HG02870 (cell line): ENCODE data around the gene NOX5.

Source experiments
- ATAC-seq: cut with Tn5 transposase; IDR thresholded peaks from one replicate; pipeline ENCODE4 v1.9.1; 2021; ENCODE audit warnings: mild to moderate bottlenecking, moderate library complexity; ENCODE audit not compliant: unreplicated experiment

Gene NOX5

GRCh38 chr15:69080295-69081248 is 66.1 kb downstream of the NOX5 start:
- ATAC-seq = no peak

- ATAC-seq = no peak
Observed at GRCh38 chr15:69081310-69082004, 67.0 kb downstream of the NOX5 start.

- no peak for ATAC-seq
Observed at GRCh38 chr15:69082021-69082502, 67.6 kb downstream of the NOX5 start.

DNA sequence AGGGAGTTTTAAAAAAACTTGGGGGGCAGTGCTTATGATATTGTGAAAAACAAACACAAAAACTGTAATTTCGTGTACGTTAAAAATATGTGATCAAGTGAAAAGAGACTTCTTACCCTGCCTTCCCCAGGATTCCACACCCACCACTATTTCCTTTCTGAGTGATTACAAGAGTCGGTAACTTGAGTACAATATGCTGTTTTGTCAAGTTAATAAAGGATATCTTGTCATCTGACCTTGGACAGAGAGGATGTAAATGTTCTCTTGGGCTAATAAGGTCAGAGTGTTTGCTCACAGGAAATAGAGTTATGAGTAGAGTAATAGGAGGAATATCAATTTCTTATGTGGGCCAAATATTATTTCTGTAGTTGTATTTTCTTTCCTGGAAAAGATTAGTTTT is 68.1 kb downstream of the NOX5 start:
- ATAC-seq = no peak

DNA sequence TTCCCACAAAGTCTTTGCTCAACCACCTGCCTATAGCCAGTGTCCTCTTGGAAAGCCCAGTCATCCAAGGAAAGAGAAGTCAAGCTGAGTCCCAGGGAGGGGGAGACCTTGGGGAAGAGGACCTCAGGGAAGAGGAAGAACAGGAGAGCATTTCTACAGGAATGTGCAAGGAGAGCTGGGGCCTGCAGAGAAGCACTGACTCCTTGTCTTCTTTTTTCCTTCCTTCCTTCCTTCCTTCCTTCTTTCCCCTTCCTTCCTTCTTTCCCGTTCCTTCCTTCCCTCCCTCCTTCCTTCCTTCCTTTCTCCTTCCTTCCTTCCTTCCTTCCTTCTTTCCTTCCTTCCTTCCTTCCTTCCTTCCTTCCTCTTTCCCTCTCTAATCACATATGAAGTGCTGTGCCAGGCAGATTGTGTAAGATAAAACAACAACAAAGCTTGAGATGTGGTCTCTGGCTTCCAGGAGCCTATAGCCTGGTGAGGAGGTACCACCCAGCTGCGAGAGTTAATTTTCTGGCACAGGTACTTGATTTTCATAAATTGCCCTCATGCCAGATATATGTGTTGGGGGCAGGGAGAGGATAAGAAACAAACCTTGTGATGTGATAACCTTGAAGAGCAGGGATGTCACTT is 70.0 kb downstream of the NOX5 start:
- ATAC-seq = no peak

DNA sequence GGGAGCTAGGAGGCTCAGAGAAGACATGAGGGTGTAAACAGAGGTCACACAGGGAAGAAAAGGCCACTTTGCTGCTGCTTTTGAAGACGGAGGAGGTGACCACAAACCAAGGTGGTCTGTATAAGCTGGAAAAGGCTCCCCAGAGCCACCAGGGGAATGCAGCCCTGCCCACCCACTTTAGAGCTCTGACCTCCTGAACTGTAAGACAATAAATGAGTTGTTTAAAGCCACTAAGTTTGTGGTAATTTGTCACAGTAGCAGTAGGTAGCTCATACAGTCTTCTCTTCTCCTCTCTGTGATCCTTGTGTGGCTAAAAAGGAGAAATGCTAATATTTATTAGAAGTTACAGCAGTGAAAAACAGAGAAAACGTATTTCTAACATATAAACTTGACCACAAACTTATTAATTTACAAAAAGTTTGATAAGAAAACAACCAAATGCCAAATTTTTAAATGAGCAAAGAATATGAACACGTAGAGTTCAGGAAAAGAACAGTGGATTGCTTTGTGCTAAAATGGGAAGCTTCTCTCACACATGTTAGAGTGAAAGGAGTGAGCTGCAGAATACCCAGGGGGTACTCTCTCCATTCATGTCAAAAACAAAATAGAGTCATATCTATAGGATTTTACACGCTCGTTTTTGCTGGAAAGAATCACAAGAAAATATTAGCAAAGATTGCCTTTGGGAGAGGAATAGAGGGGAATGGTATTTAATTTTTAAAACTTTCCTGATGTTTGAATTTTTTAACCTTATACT is 71.0 kb downstream of the NOX5 start:
- no peak for ATAC-seq

DNA sequence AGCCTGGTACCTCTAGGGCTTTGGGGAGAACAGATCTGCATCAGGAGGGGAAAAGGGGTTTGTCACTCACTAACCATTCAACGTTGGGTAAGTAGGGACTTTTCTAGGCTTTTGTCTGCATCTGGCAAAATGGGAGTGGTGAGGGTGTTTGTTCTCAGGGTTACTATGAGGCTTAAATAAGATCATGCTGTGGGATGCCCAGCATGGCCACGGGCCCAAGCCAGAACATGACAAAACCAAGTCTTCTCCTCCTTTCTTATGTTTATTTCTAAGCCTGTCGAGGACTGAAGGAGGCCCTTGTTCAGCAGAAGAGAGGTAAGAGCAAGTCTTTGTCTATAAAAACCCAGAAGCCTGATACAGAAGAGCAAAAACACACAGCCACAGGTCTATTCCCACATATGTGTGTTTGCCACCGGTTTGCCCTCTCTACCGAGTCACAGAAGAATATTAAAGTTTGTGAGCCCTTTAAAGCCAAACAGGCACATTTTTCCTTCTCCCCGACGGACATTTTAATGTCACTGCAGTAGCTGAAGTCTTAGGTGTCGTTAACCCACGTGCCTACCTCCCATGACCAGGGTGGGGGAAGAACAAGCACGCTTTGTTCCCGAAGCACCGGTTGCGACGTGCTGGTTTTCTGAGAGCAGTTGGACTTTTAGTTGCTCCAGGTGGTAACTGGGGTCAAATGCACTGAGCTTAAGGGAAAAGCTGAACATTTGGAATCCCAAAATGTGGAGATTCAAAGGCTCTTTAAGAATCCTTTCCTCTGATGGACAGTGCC is 72.1 kb downstream of the NOX5 start:
- no peak for ATAC-seq

DNA sequence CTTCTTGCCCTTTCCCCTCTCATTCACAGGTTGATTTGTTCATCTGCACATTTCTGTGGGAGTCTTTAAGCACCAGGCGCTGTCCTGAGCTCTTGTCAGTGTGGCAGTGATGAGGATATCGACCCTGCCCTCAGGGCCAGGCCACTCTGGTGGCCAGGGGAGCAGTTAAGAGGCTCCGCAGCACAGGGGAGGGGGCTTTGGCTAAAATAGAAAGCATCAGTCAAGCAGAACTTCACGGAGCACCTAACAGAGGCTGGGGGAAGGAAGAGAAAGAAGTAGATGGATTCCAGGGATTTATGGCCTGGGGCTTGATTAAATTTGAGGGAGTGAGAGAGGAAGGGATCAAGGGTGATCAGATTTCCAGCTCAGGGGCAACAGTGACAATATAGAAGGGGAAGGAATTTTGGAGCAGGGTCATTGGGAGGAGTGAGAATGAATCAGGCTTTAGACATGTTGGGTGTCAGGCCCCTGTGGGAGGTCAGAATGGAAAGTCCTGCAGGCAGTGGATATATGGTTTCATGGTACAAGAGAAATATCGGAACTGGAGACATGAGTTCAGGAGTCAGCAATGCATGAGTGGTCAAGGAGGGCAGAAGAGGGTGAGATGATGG is 73.0 kb downstream of the NOX5 start:
- ATAC-seq = no peak

DNA sequence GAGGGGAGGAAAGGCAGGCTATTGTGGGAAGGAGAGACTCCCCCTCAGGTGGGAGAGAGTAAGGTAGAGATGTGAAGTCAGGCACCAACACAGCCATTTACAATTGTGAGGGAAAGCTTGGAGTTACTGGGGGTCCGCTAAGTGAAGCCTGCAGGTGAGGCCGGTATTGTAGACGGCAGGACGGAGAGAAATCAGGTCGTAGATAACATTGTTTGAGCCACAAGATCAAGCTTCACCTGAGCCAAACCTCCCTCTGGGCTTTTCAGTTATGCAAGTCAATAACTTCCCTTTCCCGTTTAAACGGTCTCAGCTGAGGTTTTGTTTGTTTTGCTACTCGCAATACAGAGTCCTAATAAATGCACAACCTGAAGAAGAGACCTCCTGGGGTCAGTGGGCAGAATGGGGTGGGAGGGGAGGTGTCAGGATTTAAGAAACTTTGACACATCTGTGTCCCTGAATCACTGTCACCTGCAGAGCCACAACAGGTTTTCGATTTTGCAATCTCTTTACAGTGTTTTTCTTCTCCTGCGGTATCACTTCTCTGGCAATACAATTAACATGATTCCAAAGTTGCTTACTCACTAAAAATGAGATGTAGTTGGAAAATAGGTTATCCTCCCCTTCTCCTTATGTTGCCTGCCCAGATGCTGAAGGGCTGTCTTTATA is 73.9 kb downstream of the NOX5 start:
- no peak for ATAC-seq

DNA sequence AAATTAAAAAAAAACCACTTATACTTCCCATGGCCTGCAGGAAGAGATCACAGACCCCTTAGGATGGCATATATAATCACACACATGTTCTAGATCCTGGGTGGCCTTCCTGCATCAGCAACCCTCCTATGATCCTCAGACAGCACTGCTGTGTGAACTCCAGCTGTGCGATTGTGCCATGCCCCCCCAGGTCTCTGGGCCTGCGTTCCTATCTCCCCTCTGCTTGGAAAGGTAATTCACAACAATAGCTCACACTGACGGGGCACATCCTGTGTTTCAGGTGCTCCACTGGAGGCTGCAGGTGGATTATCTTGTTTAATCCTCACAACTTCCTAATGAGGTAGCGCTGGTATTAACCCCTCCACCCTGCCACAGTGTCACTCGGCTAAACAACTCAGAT is 74.8 kb downstream of the NOX5 start:
- no peak for ATAC-seq

- ATAC-seq = no peak
Observed at GRCh38 chr15:69090197-69090948, 75.9 kb downstream of the NOX5 start.

DNA sequence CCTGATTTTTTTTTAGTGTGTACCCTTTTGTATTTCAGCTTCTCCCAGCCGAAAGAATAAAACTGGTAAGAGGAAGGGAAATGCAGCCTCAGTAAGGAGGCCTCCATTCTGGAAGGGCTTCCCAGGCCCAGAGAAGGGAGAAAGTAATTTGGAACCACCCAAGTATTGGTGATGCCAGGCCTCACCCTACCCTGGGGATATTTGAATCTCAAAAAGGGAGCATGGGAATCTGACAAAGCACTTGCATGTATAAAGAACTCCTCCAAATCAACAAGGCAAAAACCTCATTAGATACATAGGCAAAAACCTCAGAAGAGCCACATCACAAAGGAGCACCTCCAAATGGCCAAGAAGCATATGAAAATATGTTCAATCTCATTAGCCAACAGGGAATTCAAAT is 77.2 kb downstream of the NOX5 start:
- no peak for ATAC-seq

DNA sequence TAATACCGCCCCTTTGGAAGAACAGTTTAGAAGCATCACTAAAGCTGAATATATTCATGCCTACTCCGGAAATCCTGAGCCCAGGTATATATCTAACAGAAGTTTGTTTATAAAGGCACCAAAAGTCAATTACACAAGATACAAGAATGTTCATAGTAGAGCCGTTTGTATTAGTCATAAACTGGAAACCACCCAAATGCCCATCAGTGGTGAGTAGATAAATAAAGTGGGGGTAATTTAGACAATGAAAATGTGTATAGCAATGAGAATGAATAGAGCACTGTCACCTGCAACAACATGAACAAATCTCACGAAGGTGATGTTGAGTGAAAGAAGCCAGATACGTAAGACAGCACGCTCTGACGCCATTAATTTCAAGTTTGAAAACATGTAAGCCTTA is 77.7 kb downstream of the NOX5 start:
- ATAC-seq = no peak

DNA sequence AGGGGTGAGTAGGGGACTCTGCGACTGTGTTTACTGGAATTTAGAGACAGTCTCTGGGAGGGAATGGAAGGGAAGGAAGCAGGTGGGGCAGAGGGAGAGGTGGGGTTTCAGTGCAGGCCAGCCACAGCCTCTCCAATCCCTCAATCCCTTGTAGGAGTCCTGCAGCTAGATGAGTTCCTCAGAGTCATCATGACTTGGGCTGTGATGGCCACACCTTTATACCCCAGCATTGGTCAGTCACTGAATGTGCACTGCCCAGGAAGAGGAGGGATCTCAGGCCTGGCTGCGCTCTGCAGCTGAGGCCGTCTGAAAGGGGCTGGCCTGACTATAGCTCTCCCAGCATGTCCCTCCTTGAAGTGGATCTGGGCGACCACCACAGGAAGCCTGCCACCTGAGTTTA is 78.6 kb downstream of the NOX5 start:
- no peak for ATAC-seq

GRCh38 chr15:69093614-69094013 is 79.1 kb downstream of the NOX5 start:
- ATAC-seq = no peak

- no peak for ATAC-seq
Observed at GRCh38 chr15:69094124-69094921, 79.8 kb downstream of the NOX5 start.

GRCh38 chr15:69095274-69095673 is 80.8 kb downstream of the NOX5 start:
- ATAC-seq = no peak

DNA sequence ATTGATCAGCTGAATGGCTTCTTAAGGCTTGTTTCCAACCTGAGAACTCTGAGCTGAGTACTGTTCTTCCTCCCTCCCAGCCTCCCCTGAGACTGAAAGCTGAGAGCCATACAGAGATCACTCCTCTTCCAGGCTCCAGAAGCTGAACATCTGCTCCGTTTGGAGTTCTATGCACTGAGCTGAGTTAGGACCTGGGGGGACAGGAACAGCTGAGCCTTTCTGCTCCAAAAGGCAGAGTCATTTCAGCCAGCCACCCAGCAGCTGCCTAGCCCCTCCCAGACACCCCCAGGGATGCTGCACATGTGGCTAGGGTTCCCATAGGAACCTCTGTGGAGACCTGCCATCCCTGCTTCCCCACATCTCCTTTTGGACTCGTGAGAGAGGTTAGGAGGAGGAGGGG is 81.7 kb downstream of the NOX5 start:
- no peak for ATAC-seq
